Panc1 (cell line): ENCODE results near the gene KLHDC8A. TPM values are rescaled to one million over a fixed set of nuclear protein-coding genes. Genes with fewer than 3 reads are reported as not detected.

Experiments
- ATAC-seq: fragments of 200-7000 bp; cut with Tn5 transposase; 2 replicates; pipeline ENCODE4 v1.9.1; 2020; ENCODE audit warnings: mild to moderate bottlenecking, moderate library complexity
- BruUV-seq: library from RNA; stranded (reverse); fragments of 400-500 nt; replicated peaks from 2 replicates; lab custom pipeline; 2021; lab: Mats Ljungman, UMichigan
- CTCF ChIA-PET: fragments of 300-600 bp; sonication (Branson Sonifier 250); formaldehyde crosslinking; loops from one replicate; lab custom pipeline; 2022; ENCODE audit warnings: antibody characterized with exemption; lab: Charles Lee
- POLR2A ChIA-PET: fragments of 300-600 bp; sonication (Branson Sonifier 250); formaldehyde crosslinking; loops from one replicate; lab custom pipeline; 2022; ENCODE audit warnings: antibody characterized with exemption; lab: Charles Lee
- DNase-seq: peaks from one replicate; pipeline ENCODE4 v3.0.0-alpha.2; 2010; ENCODE audit warnings: low read depth, low spot score
- H3K27ac ChIP-seq: 2 replicates; pipeline ENCODE4 v1.5.1; 2011; ENCODE audit warnings: mild to moderate bottlenecking, low read length, inconsistent platforms
- H3K27me3 ChIP-seq: fragments of 200-500 bp; sonication (Bioruptor generic); 2 replicates; pipeline ENCODE4 v1.6.0; 2014; ENCODE audit warnings: low read length, inconsistent platforms; ENCODE audit not compliant: control insufficient read depth, insufficient read depth
- H3K36me3 ChIP-seq: fragments of 200-500 bp; sonication (Bioruptor generic); 2 replicates; pipeline ENCODE4 v1.5.1; 2014; ENCODE audit warnings: inconsistent platforms, mild to moderate bottlenecking, low read length, moderate library complexity; ENCODE audit not compliant: control insufficient read depth, insufficient read depth
- H3K4me1 ChIP-seq: 2 replicates; pipeline ENCODE4 v1.5.1; 2011; ENCODE audit warnings: inconsistent platforms, mild to moderate bottlenecking, low read length, moderate library complexity; ENCODE audit not compliant: control insufficient read depth, insufficient read depth
- H3K4me3 ChIP-seq, 2 experiments: 2 replicates each; pipeline ENCODE4 v1.5.1; 2011 to 2012; ENCODE audit warnings: low read depth in 2 of 2, low read length in 2 of 2, mild to moderate bottlenecking in 2 of 2, inconsistent platforms in 1 of 2, moderate library complexity in 1 of 2
- H3K9me3 ChIP-seq: fragments of 200-500 bp; sonication (Bioruptor generic); 2 replicates; pipeline ENCODE4 v1.5.1; 2014; ENCODE audit warnings: low read depth, mild to moderate bottlenecking, inconsistent platforms, low read length, moderate library complexity; ENCODE audit not compliant: control insufficient read depth, insufficient read depth
- POLR2AphosphoS5 ChIP-seq: IDR thresholded peaks from 2 replicates; pipeline ENCODE4 v1.6.1; 2012; ENCODE audit warnings: mild to moderate bottlenecking, low read depth, low read length, moderate library complexity
- REST ChIP-seq, 2 experiments: IDR thresholded peaks; 2 replicates each; pipeline ENCODE4 v1.6.1; 2011 to 2012; ENCODE audit warnings: low read depth in 2 of 2, control low read depth in 1 of 2, low read length in 1 of 2, mild to moderate bottlenecking in 1 of 2, moderate library complexity in 1 of 2; ENCODE audit not compliant: insufficient read depth in 1 of 2
- SIN3A ChIP-seq: IDR thresholded peaks from 2 replicates; pipeline ENCODE4 v1.6.1; 2012; ENCODE audit warnings: low read depth, mild to moderate bottlenecking, low read length, moderate library complexity, borderline replicate concordance; ENCODE audit not compliant: insufficient read depth
- TCF7L2 ChIP-seq: IDR thresholded peaks from 2 replicates; pipeline ENCODE4 v1.6.1; 2011; ENCODE audit warnings: mild to moderate bottlenecking, low read depth, low read length, inconsistent platforms
- in situ Hi-C: cut with HindIII; loops from 2 replicates; pipeline ENCODE4 v1.10.0; 2016; ENCODE audit warnings: low sequenced_read_pairs, low pct_unique_long_range_greater_than_20kb
- intact Hi-C: fragments of 100-400 bp; cut with micrococcal nuclease; formaldehyde crosslinking; loops from one replicate; pipeline ENCODE4 v1.10.0; 2022; ENCODE audit not compliant: unreplicated experiment
- total RNA-seq: library from RNA; stranded (reverse); gene quantifications from one replicate; pipeline ENCODE4 v1.2.1, GENCODE V29; 2021; ENCODE audit not compliant: unreplicated experiment
- TF ChIP-seq, protein P1 (sequence below): fragments of 450-650 bp; IDR thresholded peaks from 2 replicates; pipeline ENCODE4 v1.5.1; 2017; ENCODE audit warnings: mild to moderate bottlenecking

The KLHDC8A gene
- total RNA-seq, 1 experiment from 2014 or later: 0.31 TPM

GRCh38 chr1:205398586-205398985, 41.9 kb upstream of the KLHDC8A start:
- H3K27me3 ChIP-seq: 0 out of 2 replicates have a peak, but pooled peaks cover 3% of the 10 kb centered on the region
- H3K36me3 ChIP-seq: no peaks in the 10 kb centered on the region
- H3K9me3 ChIP-seq: no peaks in the 10 kb centered on the region
- TF ChIP-seq, protein P1, sequence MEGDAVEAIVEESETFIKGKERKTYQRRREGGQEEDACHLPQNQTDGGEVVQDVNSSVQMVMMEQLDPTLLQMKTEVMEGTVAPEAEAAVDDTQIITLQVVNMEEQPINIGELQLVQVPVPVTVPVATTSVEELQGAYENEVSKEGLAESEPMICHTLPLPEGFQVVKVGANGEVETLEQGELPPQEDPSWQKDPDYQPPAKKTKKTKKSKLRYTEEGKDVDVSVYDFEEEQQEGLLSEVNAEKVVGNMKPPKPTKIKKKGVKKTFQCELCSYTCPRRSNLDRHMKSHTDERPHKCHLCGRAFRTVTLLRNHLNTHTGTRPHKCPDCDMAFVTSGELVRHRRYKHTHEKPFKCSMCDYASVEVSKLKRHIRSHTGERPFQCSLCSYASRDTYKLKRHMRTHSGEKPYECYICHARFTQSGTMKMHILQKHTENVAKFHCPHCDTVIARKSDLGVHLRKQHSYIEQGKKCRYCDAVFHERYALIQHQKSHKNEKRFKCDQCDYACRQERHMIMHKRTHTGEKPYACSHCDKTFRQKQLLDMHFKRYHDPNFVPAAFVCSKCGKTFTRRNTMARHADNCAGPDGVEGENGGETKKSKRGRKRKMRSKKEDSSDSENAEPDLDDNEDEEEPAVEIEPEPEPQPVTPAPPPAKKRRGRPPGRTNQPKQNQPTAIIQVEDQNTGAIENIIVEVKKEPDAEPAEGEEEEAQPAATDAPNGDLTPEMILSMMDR: no peak
- TF ChIP-seq REST (IDR thresholded peaks at IDR 0.05; ENCODE audit: insufficient read depth in 1 of 2, low read depth in 2 of 2, low read length in 1 of 2) (no peak), TCF7L2 (no peak), SIN3A (no peak), POLR2AphosphoS5 (no peak)
- in situ Hi-C loops (no loop called here), intact Hi-C loops (no loop called here)
- ChIA-PET POLR2A (no interaction called here), CTCF (no interaction called here)
- ATAC-seq (no peak), DNase-seq (no peak)
- no peak overlapping the region for H3K27ac ChIP-seq
- H3K4me1 ChIP-seq: no peaks in the 10 kb centered on the region
- no TSS peak for BruUV-seq
- no peak overlapping the region for H3K4me3 ChIP-seq

- H3K36me3 ChIP-seq: no peaks in the 10 kb centered on the region
- TF ChIP-seq REST (IDR thresholded peaks at IDR 0.05; ENCODE audit: insufficient read depth in 1 of 2, low read depth in 2 of 2, low read length in 1 of 2) (no peak), SIN3A (no peak), TCF7L2 (no peak)
- TF ChIP-seq, protein P1: peak; percentile 81
- no peaks in the 10 kb centered on the region for H3K9me3 ChIP-seq
- intact Hi-C loops (loop anchor here (2.0 kb wide), 2 partner anchors 88 to 128 kb away; no protein-coding TSS in a partner anchor), in situ Hi-C loops (no loop called here)
- no peak overlapping the region for H3K27ac ChIP-seq
- DNase-seq (peak; percentile 32), ATAC-seq (peak; percentile 80)
- 0 out of 2 replicates have a peak, but pooled peaks cover 3% of the 10 kb centered on the region for H3K27me3 ChIP-seq
- POLR2A ChIA-PET: interaction anchor here (0.5 to 0.7 kb wide), 2 partner anchors 1245 to 1483 kb away, joined by 3 to 4 read pairs; no protein-coding TSS in a partner anchor
- no TSS peak for BruUV-seq
- H3K4me1 ChIP-seq: no peaks in the 10 kb centered on the region
- CTCF ChIA-PET: interaction anchor here (0.6 to 2.1 kb wide), 5 partner anchors 81 to 172 kb away, joined by 3 to 15 read pairs (median 4); a partner anchor contains a TSS
- H3K4me3 ChIP-seq: no peak overlapping the region
These were observed 40.4 kb upstream of the KLHDC8A start for GRCh38 chr1:205396967-205397616.
